ENCODE measurements around the gene CCL21.
A peak's percentile ranks its signal among the peaks of the same experiment; 100 is the strongest.

Gene CCL21

GRCh38 chr9:34669809-34670562 lies 40.0 kb downstream of the CCL21 start:
- no peak for DNase-seq

- peak; percentile 84 for DNase-seq
Measured at GRCh38 chr9:34665381-34666250, 44.3 kb downstream of the CCL21 start.

DNA sequence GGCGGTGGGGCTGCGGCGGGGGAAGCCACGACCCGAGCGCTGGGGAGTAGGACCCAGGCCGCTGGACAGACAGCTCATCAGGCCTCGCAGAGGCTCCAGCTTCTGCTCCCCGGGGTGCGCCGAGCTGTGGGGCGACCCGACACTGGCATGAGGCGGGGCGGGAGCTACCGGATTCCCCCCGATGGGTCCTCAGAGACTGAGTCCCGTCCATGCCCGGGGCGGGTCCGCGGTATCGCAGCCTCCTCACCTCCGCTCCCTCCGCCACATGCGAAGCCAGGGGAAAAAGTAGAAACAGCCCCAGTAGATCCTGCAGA lies 44.9 kb downstream of the CCL21 start:
- no peak for DNase-seq

- DNase-seq: peak; percentile 64
Measured at GRCh38 chr9:34664281-34665066, 45.5 kb downstream of the CCL21 start.

DNA sequence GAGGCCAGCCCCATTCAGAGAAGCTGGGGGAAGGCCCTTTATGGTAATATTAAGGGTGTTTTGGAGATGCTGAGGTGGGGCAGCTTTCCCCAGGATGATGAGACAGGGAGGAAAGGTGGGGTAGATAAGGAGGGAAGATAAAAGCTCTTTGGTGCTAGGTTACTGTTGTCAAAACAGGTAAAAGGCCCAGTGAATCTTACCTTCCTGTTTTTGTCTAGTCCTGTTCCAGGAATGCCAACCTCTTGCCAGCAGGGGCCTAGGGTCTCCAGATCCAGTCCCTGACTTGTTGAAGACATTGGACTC lies 46.7 kb downstream of the CCL21 start:
- DNase-seq: peak; percentile 23

- DNase-seq: no peak
Measured at GRCh38 chr9:34662526-34663302, 47.2 kb downstream of the CCL21 start, which contains the start of gene CCL27. Gene CCL27 (minus strand): TSS chr9:34662657. CDS start chr9:34662633, 24 bp downstream.

GRCh38 chr9:34659592-34660253 lies 50.2 kb downstream of the CCL21 start:
- DNase-seq: no peak

Measured in effector CD4-positive, alpha-beta T cell (primary cell).